PC-9 (cell line): ENCODE data around the gene MEF2C. TPM values are rescaled to one million over a fixed set of nuclear protein-coding genes. Genes with fewer than 3 reads are reported as not detected.

Experiments used
- BruUV-seq: library from RNA; stranded (reverse); fragments of 400-500 nt; replicated peaks from 2 replicates; lab custom pipeline; 2021; lab: Mats Ljungman, UMichigan
- CTCF ChIA-PET: fragments of 300-600 bp; sonication (Branson Sonifier 250); formaldehyde crosslinking; loops from one replicate; lab custom pipeline; 2022; ENCODE audit warnings: antibody characterized with exemption; lab: Charles Lee
- POLR2A ChIA-PET: fragments of 300-600 bp; sonication (Branson Sonifier 250); formaldehyde crosslinking; loops from one replicate; lab custom pipeline; 2022; ENCODE audit warnings: antibody characterized with exemption; ENCODE audit not compliant: unreplicated experiment; lab: Charles Lee
- DNase-seq, 2 experiments: peaks; one replicate each; pipeline versions ENCODE4 v3.0.0 to v3.0.0-alpha.2; 2015 to 2022; ENCODE audit warnings: mixed read lengths in 1 of 2
- H2AFZ ChIP-seq: fragments of 200-600 bp; sonication (generic); 2 replicates; pipeline ENCODE4 v1.8.1; 2017; ENCODE audit warnings: antibody characterized with exemption
- H3F3A ChIP-seq: fragments of 200-600 bp; sonication (generic); 2 replicates; pipeline ENCODE4 v1.8.1; 2017; ENCODE audit warnings: antibody characterized with exemption, mild to moderate bottlenecking, low read depth; ENCODE audit not compliant: insufficient read depth
- H3K27ac ChIP-seq: fragments of 200-600 bp; sonication (generic); 2 replicates; pipeline ENCODE4 v1.6.1; 2016; ENCODE audit warnings: mixed run types
- H3K27me3 ChIP-seq: fragments of 200-600 bp; sonication (generic); 2 replicates; pipeline ENCODE4 v1.6.1; 2016; ENCODE audit warnings: low read depth, mixed run types; ENCODE audit not compliant: insufficient read depth
- H3K36me3 ChIP-seq: fragments of 200-600 bp; sonication (generic); 2 replicates; pipeline ENCODE4 v1.6.1; 2016; ENCODE audit warnings: low read depth, mixed run types
- H3K4me1 ChIP-seq: fragments of 200-600 bp; sonication (generic); replicated peaks from 2 replicates; pipeline ENCODE4 v1.6.1; 2016; ENCODE audit warnings: mixed run types; ENCODE audit not compliant: insufficient read depth
- H3K4me2 ChIP-seq: fragments of 200-600 bp; sonication (generic); 2 replicates; pipeline ENCODE4 v1.6.1; 2017; ENCODE audit warnings: mixed run types
- H3K4me3 ChIP-seq: fragments of 200-600 bp; sonication (generic); 2 replicates; pipeline ENCODE4 v1.6.1; 2016; ENCODE audit warnings: mixed run types
- H3K79me2 ChIP-seq: fragments of 200-600 bp; sonication (generic); 2 replicates; pipeline ENCODE4 v1.6.1; 2017; ENCODE audit warnings: low read depth, mixed run types
- H3K9me2 ChIP-seq: fragments of 200-600 bp; sonication (generic); 2 replicates; pipeline ENCODE4 v1.8.1; 2017; ENCODE audit warnings: mild to moderate bottlenecking; ENCODE audit not compliant: insufficient read depth
- H3K9me3 ChIP-seq: fragments of 200-600 bp; sonication (generic); 2 replicates; pipeline ENCODE4 v1.8.1; 2016; ENCODE audit warnings: low read depth; ENCODE audit not compliant: insufficient read depth
- H4K20me1 ChIP-seq: fragments of 200-600 bp; sonication (generic); 2 replicates; pipeline ENCODE4 v1.8.1; 2017; ENCODE audit not compliant: insufficient read depth
- EZH2 ChIP-seq: fragments of 200-600 bp; sonication (generic); IDR thresholded peaks from 2 replicates; pipeline ENCODE4 v1.8.0; 2017; ENCODE audit warnings: antibody characterized with exemption, low read depth
- intact Hi-C: fragments of 100-400 bp; cut with micrococcal nuclease; formaldehyde crosslinking; loops from one replicate; pipeline ENCODE4 v1.10.0; 2022; ENCODE audit not compliant: unreplicated experiment
- total RNA-seq: library from RNA; stranded (reverse); gene quantifications from 2 replicates; pipeline ENCODE4 v1.2.3, GENCODE V29; 2021
- TF ChIP-seq, protein P1 (sequence below): fragments of 200-600 bp; sonication (generic); conservative IDR thresholded peaks from 2 replicates; pipeline ENCODE4 v1.6.1; 2017; ENCODE audit warnings: mixed run types, antibody characterized with exemption, mild to moderate bottlenecking, moderate library complexity

The MEF2C gene
- total RNA-seq, 1 experiment from 2014 or later: 2.5 TPM

DNA sequence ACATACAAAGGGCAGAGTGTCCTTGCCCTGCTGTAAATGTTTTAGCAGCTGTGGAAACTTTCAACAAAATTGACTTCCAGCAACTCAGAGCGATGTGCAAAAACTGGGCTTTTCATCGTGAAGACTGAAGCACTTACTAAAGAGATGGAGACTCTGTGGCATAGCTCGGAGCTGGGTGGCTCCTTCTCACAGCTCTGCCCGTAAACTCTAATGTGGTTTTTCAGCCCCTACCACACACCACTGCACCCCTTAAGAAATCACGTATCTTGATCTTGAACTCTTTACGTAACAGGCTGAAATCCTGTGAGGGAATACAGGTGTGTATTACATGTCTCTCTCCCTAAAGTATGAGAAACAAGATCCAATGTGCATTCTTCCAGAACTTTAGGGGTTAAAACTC is 124.4 kb downstream of the MEF2C start:
- H3K36me3 ChIP-seq: no peaks in the 10 kb centered on the region
- no peak for TF ChIP-seq EZH2
- TF ChIP-seq, protein P1, sequence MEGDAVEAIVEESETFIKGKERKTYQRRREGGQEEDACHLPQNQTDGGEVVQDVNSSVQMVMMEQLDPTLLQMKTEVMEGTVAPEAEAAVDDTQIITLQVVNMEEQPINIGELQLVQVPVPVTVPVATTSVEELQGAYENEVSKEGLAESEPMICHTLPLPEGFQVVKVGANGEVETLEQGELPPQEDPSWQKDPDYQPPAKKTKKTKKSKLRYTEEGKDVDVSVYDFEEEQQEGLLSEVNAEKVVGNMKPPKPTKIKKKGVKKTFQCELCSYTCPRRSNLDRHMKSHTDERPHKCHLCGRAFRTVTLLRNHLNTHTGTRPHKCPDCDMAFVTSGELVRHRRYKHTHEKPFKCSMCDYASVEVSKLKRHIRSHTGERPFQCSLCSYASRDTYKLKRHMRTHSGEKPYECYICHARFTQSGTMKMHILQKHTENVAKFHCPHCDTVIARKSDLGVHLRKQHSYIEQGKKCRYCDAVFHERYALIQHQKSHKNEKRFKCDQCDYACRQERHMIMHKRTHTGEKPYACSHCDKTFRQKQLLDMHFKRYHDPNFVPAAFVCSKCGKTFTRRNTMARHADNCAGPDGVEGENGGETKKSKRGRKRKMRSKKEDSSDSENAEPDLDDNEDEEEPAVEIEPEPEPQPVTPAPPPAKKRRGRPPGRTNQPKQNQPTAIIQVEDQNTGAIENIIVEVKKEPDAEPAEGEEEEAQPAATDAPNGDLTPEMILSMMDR: no peak
- CTCF ChIA-PET: no interaction called here
- no peaks in the 10 kb centered on the region for H3K9me3 ChIP-seq
- BruUV-seq: no TSS peak
- intact Hi-C loops: loop anchor here (10.0 kb wide), 1 partner anchor 196 kb away; no protein-coding TSS in a partner anchor
- no peaks in the 10 kb centered on the region for H3F3A ChIP-seq
- H3K27me3 ChIP-seq: no peaks in the 10 kb centered on the region
- H3K27ac ChIP-seq: no peak overlapping the region
- no peak overlapping the region; the same call in 1 of the 2 replicates for H2AFZ ChIP-seq
- POLR2A ChIA-PET: no interaction called here
- DNase-seq: no peak
- no peak overlapping the region for H3K4me2 ChIP-seq
- H3K4me1 ChIP-seq: 0 out of 2 replicates have a peak, but pooled peaks cover 6% of the 10 kb centered on the region
- H3K4me3 ChIP-seq: no peak overlapping the region
- no peaks in the 10 kb centered on the region for H3K9me2 ChIP-seq
- H4K20me1 ChIP-seq: no peaks in the 10 kb centered on the region
- no peaks in the 10 kb centered on the region for H3K79me2 ChIP-seq

DNA sequence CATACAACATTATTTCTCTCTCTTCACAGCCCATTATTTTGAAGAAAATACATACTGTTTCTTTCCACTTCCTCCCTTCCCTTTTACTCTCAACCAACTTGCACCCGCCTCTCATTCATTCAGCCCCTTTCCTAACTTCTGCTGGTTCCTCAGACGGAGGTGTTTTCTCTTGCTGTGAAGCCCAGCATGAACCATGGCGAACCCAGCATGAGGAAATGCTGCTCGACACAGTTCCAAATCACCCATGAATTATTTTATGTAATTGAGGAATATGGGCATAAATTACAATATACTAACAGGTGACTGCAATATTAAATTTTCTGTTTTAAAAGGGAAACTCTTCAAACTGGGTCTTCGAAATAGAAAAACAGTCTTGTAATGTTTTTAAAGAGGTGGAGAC is 124.8 kb downstream of the MEF2C start:
- no peaks in the 10 kb centered on the region for H3K9me3 ChIP-seq
- POLR2A ChIA-PET: no interaction called here
- H3K27ac ChIP-seq: no peak overlapping the region

DNA sequence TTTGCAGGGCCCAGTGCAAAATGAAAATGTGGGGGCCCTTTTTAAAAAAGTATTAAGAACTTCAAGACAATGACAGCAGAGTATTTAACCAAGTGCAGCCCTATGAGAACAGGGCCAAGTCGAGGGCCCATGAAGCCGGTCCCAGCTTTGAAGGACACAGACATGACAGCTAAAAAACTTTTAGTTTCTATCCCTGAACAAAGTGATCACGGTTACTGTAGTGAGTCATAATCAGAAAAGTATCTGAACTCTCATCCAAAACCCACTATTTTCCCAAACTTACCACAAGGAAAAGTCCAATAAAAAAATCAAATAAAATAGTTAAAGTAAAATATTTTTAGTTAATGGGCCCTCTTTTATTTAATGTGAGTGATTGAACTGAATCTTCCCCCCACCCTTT is 126.0 kb downstream of the MEF2C start:
- no peak overlapping the region for H3K27ac ChIP-seq
- no TSS peak for BruUV-seq
- H3F3A ChIP-seq: no peaks in the 10 kb centered on the region
- no peaks in the 10 kb centered on the region for H3K36me3 ChIP-seq
- no peaks in the 10 kb centered on the region for H4K20me1 ChIP-seq
- CTCF ChIA-PET: no interaction called here
- TF ChIP-seq, protein P1: no peak
- no peak for TF ChIP-seq EZH2
- H3K4me2 ChIP-seq: no peak overlapping the region
- no peaks in the 10 kb centered on the region for H3K9me3 ChIP-seq
- no peaks in the 10 kb centered on the region for H3K79me2 ChIP-seq
- H3K4me3 ChIP-seq: no peak overlapping the region
- intact Hi-C loops: loop anchor here (10.0 kb wide), 1 partner anchor 198 kb away; no protein-coding TSS in a partner anchor
- no peaks in the 10 kb centered on the region for H3K9me2 ChIP-seq
- no peak for DNase-seq
- 0 out of 2 replicates have a peak, but pooled peaks cover 6% of the 10 kb centered on the region for H3K4me1 ChIP-seq
- H3K27me3 ChIP-seq: no peaks in the 10 kb centered on the region
- POLR2A ChIA-PET: no interaction called here
- H2AFZ ChIP-seq: no peak overlapping the region

More for the DNA sequence above, 124.8 kb downstream of the MEF2C start:
- Histone ChIP-seq H3K4me3 (no peak overlapping the region), H3K79me2 (no peaks in the 10 kb centered on the region), H3K27me3 (no peaks in the 10 kb centered on the region), H3F3A (no peaks in the 10 kb centered on the region), H3K9me2 (no peaks in the 10 kb centered on the region), H3K4me1 (0 out of 2 replicates have a peak, but pooled peaks cover 6% of the 10 kb centered on the region), H2AFZ (no peak overlapping the region), H3K36me3 (no peaks in the 10 kb centered on the region), H3K4me2 (no peak overlapping the region), H4K20me1 (no peaks in the 10 kb centered on the region)
- no peak for DNase-seq
- intact Hi-C loops: loop anchor here (10.0 kb wide), 1 partner anchor 197 kb away; no protein-coding TSS in a partner anchor
- CTCF ChIA-PET: no interaction called here
- BruUV-seq: no TSS peak
- TF ChIP-seq EZH2: no peak
- TF ChIP-seq, protein P1: no peak
